Ramos (cell line): ENCODE data around the gene HOXB4.

ENCODE experiments used
- in situ Hi-C: fragments of 300-500 bp; cut with MboI; formaldehyde crosslinking; loops from one replicate; pipeline ENCODE4 v1.14.3; 2022; ENCODE audit warnings: low sequenced_read_pairs; ENCODE audit not compliant: unreplicated experiment

Gene HOXB4

GRCh38 chr17:48577946-48578615, at the start of gene HOXB4:
Gene HOXB4, minus strand, starts transcription at chr17:48578350. Its CDS starts 31 bp downstream, at chr17:48578319.
- in situ Hi-C loops = no loop called here

GRCh38 chr17:48627118-48627597, 49.0 kb upstream of the HOXB4 start:
- in situ Hi-C loops = no loop called here

GRCh38 chr17:48626245-48627117, 48.3 kb upstream of the HOXB4 start, which contains the start of gene HOXB9:
Gene HOXB9, minus strand, starts transcription at chr17:48626358. Its CDS starts 89 bp downstream, at chr17:48626269.
- in situ Hi-C loops = no loop called here

- in situ Hi-C loops = no loop called here
Measured at GRCh38 chr17:48625495-48626244, 47.5 kb upstream of the HOXB4 start.

- in situ Hi-C loops = no loop called here
Measured at GRCh38 chr17:48624544-48625494, 46.7 kb upstream of the HOXB4 start.

- in situ Hi-C loops = no loop called here
Measured at GRCh38 chr17:48624118-48624517, 46.0 kb upstream of the HOXB4 start.

GRCh38 chr17:48623583-48623982, 45.4 kb upstream of the HOXB4 start:
- in situ Hi-C loops = no loop called here

GRCh38 chr17:48622857-48623256, 44.7 kb upstream of the HOXB4 start:
- in situ Hi-C loops = no loop called here

- in situ Hi-C loops = no loop called here
Measured at GRCh38 chr17:48621410-48622392, 43.6 kb upstream of the HOXB4 start.

- in situ Hi-C loops = no loop called here
Measured at GRCh38 chr17:48620461-48621139, 42.5 kb upstream of the HOXB4 start.

- in situ Hi-C loops = no loop called here
Measured at GRCh38 chr17:48619826-48620449, 41.8 kb upstream of the HOXB4 start.

- in situ Hi-C loops = no loop called here
Measured at GRCh38 chr17:48618256-48618896, 40.2 kb upstream of the HOXB4 start.

- in situ Hi-C loops = no loop called here
Measured at GRCh38 chr17:48617471-48618255, 39.5 kb upstream of the HOXB4 start.

- in situ Hi-C loops = no loop called here
Measured at GRCh38 chr17:48616717-48617470, 38.7 kb upstream of the HOXB4 start.

GRCh38 chr17:48615963-48616716, 38.0 kb upstream of the HOXB4 start:
- in situ Hi-C loops = no loop called here
